HG03108 (cell line): ENCODE results near the gene HOXD12.
A peak's percentile ranks its signal among the peaks of the same experiment; 100 is the strongest.

ENCODE experiments used
- ATAC-seq: cut with Tn5 transposase; IDR thresholded peaks from one replicate; pipeline ENCODE4 v1.9.1; 2021; ENCODE audit warnings: moderate library complexity; ENCODE audit not compliant: unreplicated experiment

The HOXD12 gene

GRCh38 chr2:176092270-176093144, 7.1 kb upstream of the HOXD12 start, which contains the start of gene HOXD13:
TSS of gene HOXD13 (plus strand) at chr2:176092721. CDS start at chr2:176092891, 170 bp downstream.
- no peak for ATAC-seq

- no peak for ATAC-seq
Observed at GRCh38 chr2:176093145-176093897, 6.3 kb upstream of the HOXD12 start.

GRCh38 chr2:176093898-176094249, 5.7 kb upstream of the HOXD12 start:
- no peak for ATAC-seq

- ATAC-seq = no peak
Observed at GRCh38 chr2:176094349-176094748, 5.2 kb upstream of the HOXD12 start.

- no peak for ATAC-seq
Observed at GRCh38 chr2:176095421-176095820, 4.2 kb upstream of the HOXD12 start.

GRCh38 chr2:176096243-176096985, 3.2 kb upstream of the HOXD12 start:
- no peak for ATAC-seq

GRCh38 chr2:176096986-176097819, 2.4 kb upstream of the HOXD12 start:
- ATAC-seq = peak; percentile 82

GRCh38 chr2:176097820-176098365, 1.7 kb upstream of the HOXD12 start:
- no peak for ATAC-seq

- no peak for ATAC-seq
Observed at GRCh38 chr2:176098366-176099158, 1.0 kb upstream of the HOXD12 start.

- no peak for ATAC-seq
Observed at GRCh38 chr2:176099159-176099727, 352 bp upstream of the HOXD12 start.

GRCh38 chr2:176100547-176101140, 1.0 kb downstream of the HOXD12 start:
- ATAC-seq = no peak

GRCh38 chr2:176101216-176101830, 1.7 kb downstream of the HOXD12 start:
- no peak for ATAC-seq

- ATAC-seq = no peak
Observed at GRCh38 chr2:176101842-176102241, 2.2 kb downstream of the HOXD12 start.

GRCh38 chr2:176102309-176102866, 2.8 kb downstream of the HOXD12 start:
- no peak for ATAC-seq

- no peak for ATAC-seq
Observed at GRCh38 chr2:176103194-176103593, 3.6 kb downstream of the HOXD12 start.

- ATAC-seq = no peak
Observed at GRCh38 chr2:176103742-176104315, 4.2 kb downstream of the HOXD12 start.

- no peak for ATAC-seq
Observed at GRCh38 chr2:176104316-176105077, 4.9 kb downstream of the HOXD12 start.
